Astrocyte (in vitro differentiated cells and primary cell): ENCODE results near the gene PKP2. TPM values are rescaled to one million over a fixed set of nuclear protein-coding genes. Genes with fewer than 3 reads are reported as not detected.
A peak's percentile ranks its signal among the peaks of the same experiment; 100 is the strongest.

Source experiments
- DNase-seq: peaks from one replicate; pipeline ENCODE4 v3.0.0-alpha.2; 2010; ENCODE audit warnings: low read depth
- FAIRE-seq: peaks from 2 replicates; lab custom pipeline; 2011; peaks lifted over from hg19 to GRCh38; lab: Jason Lieb, UNC
- H2AFZ ChIP-seq: 2 replicates; pipeline ENCODE4 v1.6.0; 2012; ENCODE audit warnings: low read depth, low read length, inconsistent platforms
- H3K27ac ChIP-seq: 2 replicates; pipeline ENCODE4 v1.5.1; 2011; ENCODE audit warnings: low read depth, low read length, inconsistent platforms
- H3K27me3 ChIP-seq: 2 replicates; pipeline ENCODE4 v1.6.0; 2011; ENCODE audit warnings: low read length, inconsistent platforms; ENCODE audit not compliant: insufficient read depth
- H3K36me3 ChIP-seq: 2 replicates; pipeline ENCODE4 v1.5.1; 2011; ENCODE audit warnings: low read length, inconsistent platforms; ENCODE audit not compliant: insufficient read depth
- H3K4me1 ChIP-seq: 2 replicates; pipeline ENCODE4 v1.5.1; 2011; ENCODE audit warnings: low read length, inconsistent platforms; ENCODE audit not compliant: insufficient read depth
- H3K4me2 ChIP-seq: 2 replicates; pipeline ENCODE4 v1.6.0; 2012; ENCODE audit warnings: low read length, inconsistent platforms
- H3K4me3 ChIP-seq: 2 replicates; pipeline ENCODE4 v1.5.1; 2011; ENCODE audit warnings: low read depth, mild to moderate bottlenecking, low read length, inconsistent platforms; ENCODE audit not compliant: insufficient read depth
- H3K79me2 ChIP-seq: 2 replicates; pipeline ENCODE4 v1.6.0; 2012; ENCODE audit warnings: mild to moderate bottlenecking, low read length, inconsistent platforms; ENCODE audit not compliant: insufficient read depth
- H3K9ac ChIP-seq: 2 replicates; pipeline ENCODE4 v1.6.0; 2012; ENCODE audit warnings: mild to moderate bottlenecking, low read length, inconsistent platforms
- H3K9me3 ChIP-seq: 2 replicates; pipeline ENCODE4 v1.5.1; 2012; ENCODE audit warnings: low read depth, mild to moderate bottlenecking, low read length, inconsistent platforms; ENCODE audit not compliant: insufficient read depth
- H4K20me1 ChIP-seq: 2 replicates; pipeline ENCODE4 v1.6.0; 2012; ENCODE audit warnings: low read length, inconsistent platforms; ENCODE audit not compliant: insufficient read depth
- H3K27ac Mint-ChIP-seq: one replicate; pipeline ENCODE4 v1.8.0; 2021; ENCODE audit warnings: mild to moderate bottlenecking, mixed read lengths; ENCODE audit not compliant: unreplicated experiment
- H3K27me3 Mint-ChIP-seq: one replicate; pipeline ENCODE4 v1.8.0; 2021; ENCODE audit warnings: low read depth, mixed read lengths; ENCODE audit not compliant: unreplicated experiment
- H3K36me3 Mint-ChIP-seq: one replicate; pipeline ENCODE4 v1.8.0; 2021; ENCODE audit warnings: low read depth, mixed read lengths; ENCODE audit not compliant: unreplicated experiment
- H3K4me1 Mint-ChIP-seq: one replicate; pipeline ENCODE4 v1.8.0; 2021; ENCODE audit warnings: low read depth, mixed read lengths; ENCODE audit not compliant: unreplicated experiment
- H3K4me3 Mint-ChIP-seq: one replicate; pipeline ENCODE4 v1.8.0; 2021; ENCODE audit warnings: mild to moderate bottlenecking, moderate library complexity, mixed read lengths; ENCODE audit not compliant: unreplicated experiment
- H3K9me3 Mint-ChIP-seq: one replicate; pipeline ENCODE4 v1.8.0; 2021; ENCODE audit warnings: mild to moderate bottlenecking, mixed read lengths; ENCODE audit not compliant: unreplicated experiment
- EZH2 ChIP-seq: IDR thresholded peaks from 2 replicates; pipeline ENCODE4 v1.6.1; 2012; ENCODE audit warnings: mild to moderate bottlenecking, low read length, inconsistent platforms; ENCODE audit not compliant: insufficient read depth
- total RNA-seq: library from RNA; stranded (reverse); gene quantifications from 2 replicates; pipeline ENCODE4 v1.2.1, GENCODE V29; 2021
- TF ChIP-seq, protein P1 (sequence below): IDR thresholded peaks from 2 replicates; pipeline ENCODE4 v1.5.1; 2011; ENCODE audit warnings: low read depth, mild to moderate bottlenecking, inconsistent platforms, low read length, moderate library complexity; ENCODE audit not compliant: insufficient read depth

The PKP2 gene
- total RNA-seq, 1 donor from 2014 or later = 35.4 TPM

DNA sequence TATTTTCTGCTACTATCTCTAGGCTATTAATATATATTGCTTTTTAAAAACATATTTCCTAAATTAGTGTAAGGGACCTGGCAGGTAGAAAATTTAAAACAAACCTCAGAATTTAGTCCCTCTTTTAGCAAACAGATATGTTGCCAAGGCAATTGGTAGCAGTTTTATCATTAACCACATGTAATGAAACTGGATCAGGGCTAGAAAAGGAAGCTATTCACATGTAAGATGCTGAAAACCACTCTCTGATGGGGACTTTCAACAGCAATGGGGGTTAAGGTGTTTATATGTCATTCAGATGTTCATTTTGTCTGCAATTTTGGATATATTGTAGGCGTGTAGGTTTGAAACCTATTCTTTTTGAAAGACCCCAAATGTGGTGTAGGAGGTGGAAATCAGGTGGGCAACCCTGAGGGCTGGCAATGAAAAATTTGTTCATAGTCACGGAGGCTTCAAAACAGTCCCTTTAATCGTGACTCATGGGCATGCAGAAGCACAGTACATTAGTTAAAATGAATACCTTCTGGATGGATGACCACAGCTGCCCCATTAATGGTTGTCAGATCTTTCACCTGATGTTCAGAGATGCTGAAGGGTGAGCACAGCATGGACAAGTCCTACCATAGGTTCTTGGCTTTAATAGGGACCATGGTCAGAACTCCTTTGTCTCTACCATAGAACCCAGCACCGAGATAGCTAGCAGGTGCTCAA is 5.9 kb upstream of the PKP2 start:
- Mint-ChIP-seq H3K27me3 (no peaks in the 10 kb centered on the region), H3K27ac (no peak overlapping the region), H3K9me3 (no peaks in the 10 kb centered on the region), H3K4me1 (peaks cover 10% of the 10 kb centered on the region), H3K4me3 (no peak overlapping the region), H3K36me3 (no peaks in the 10 kb centered on the region)
- DNase-seq (no peak), FAIRE-seq (no peak)
- no peak overlapping the region for H3K27ac ChIP-seq
- no peak overlapping the region for H3K4me2 ChIP-seq
- no peak overlapping the region for H3K9ac ChIP-seq
- H3K79me2 ChIP-seq = no peaks in the 10 kb centered on the region
- TF ChIP-seq, protein P1, sequence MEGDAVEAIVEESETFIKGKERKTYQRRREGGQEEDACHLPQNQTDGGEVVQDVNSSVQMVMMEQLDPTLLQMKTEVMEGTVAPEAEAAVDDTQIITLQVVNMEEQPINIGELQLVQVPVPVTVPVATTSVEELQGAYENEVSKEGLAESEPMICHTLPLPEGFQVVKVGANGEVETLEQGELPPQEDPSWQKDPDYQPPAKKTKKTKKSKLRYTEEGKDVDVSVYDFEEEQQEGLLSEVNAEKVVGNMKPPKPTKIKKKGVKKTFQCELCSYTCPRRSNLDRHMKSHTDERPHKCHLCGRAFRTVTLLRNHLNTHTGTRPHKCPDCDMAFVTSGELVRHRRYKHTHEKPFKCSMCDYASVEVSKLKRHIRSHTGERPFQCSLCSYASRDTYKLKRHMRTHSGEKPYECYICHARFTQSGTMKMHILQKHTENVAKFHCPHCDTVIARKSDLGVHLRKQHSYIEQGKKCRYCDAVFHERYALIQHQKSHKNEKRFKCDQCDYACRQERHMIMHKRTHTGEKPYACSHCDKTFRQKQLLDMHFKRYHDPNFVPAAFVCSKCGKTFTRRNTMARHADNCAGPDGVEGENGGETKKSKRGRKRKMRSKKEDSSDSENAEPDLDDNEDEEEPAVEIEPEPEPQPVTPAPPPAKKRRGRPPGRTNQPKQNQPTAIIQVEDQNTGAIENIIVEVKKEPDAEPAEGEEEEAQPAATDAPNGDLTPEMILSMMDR = no peak
- TF ChIP-seq EZH2 = no peak
- H3K4me3 ChIP-seq = no peak overlapping the region
- no peaks in the 10 kb centered on the region for H3K4me1 ChIP-seq
- no peaks in the 10 kb centered on the region for H4K20me1 ChIP-seq
- no peaks in the 10 kb centered on the region for H3K36me3 ChIP-seq
- no peaks in the 10 kb centered on the region for H3K27me3 ChIP-seq
- no peaks in the 10 kb centered on the region for H3K9me3 ChIP-seq
- H2AFZ ChIP-seq = no peak overlapping the region

DNA sequence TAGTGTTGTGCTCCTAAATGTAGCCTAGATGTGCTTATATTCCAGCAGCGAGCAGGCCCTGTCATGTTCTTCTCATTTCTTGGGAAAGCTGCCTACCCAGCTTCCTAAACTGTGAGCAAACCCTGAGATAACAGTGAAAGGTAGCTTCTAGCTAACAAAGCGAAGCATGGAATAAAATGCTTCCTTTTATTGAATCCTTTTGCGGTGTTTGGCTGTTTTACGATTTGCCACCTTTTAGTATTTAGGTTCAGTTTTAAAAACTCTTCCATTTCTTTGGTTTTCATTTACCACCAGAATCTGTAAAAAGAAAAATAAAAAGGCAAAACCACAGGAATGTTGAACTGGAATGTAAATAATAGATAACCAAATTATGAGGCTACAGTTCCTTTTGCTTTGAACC is 5.0 kb upstream of the PKP2 start:
- no peaks in the 10 kb centered on the region for H3K9me3 Mint-ChIP-seq
- peak; percentile 35 for DNase-seq
- Histone ChIP-seq H4K20me1 (no peaks in the 10 kb centered on the region), H3K9me3 (no peaks in the 10 kb centered on the region), H3K4me1 (peaks cover 3% of the 10 kb centered on the region), H3K79me2 (no peaks in the 10 kb centered on the region), H3K27me3 (no peaks in the 10 kb centered on the region), H3K9ac (no peak overlapping the region), H3K4me3 (no peak overlapping the region), H3K36me3 (no peaks in the 10 kb centered on the region), H2AFZ (no peak overlapping the region), H3K4me2 (peak overlapping the region; percentile 6), H3K27ac (no peak overlapping the region)
- no peak overlapping the region for H3K4me3 Mint-ChIP-seq
- no peaks in the 10 kb centered on the region for H3K36me3 Mint-ChIP-seq
- TF ChIP-seq, protein P1 = no peak
- no peak for TF ChIP-seq EZH2
- H3K4me1 Mint-ChIP-seq = peaks cover 10% of the 10 kb centered on the region
- peak overlapping the region; percentile 80 for H3K27ac Mint-ChIP-seq
- H3K27me3 Mint-ChIP-seq = no peaks in the 10 kb centered on the region
- FAIRE-seq = no peak
